Lower leg skin (tissue), 4 donors: ENCODE measurements around the gene TSEN54. TPM values are rescaled to one million over a fixed set of nuclear protein-coding genes. Genes with fewer than 3 reads are reported as not detected.

ENCODE experiments used
- DNase-seq, 2 donors: peaks; one replicate each; pipeline ENCODE4 v3.0.0-alpha.2; 2019; ENCODE audit warnings: low spot score in 2 of 2
- H3K4me3 ChIP-seq: fragments of 200-600 bp; sonication (generic); 2 replicates; pipeline ENCODE4 v1.5.1; 2017; ENCODE audit warnings: mild to moderate bottlenecking, low read depth; ENCODE audit not compliant: poor library complexity, severe bottlenecking
- CTCF ChIP-seq, 3 donors: fragments of 450-650 bp; IDR thresholded peaks; one replicate each; pipeline ENCODE4 v1.5.1; 2016; ENCODE audit warnings: antibody characterized with exemption in 3 of 3, mild to moderate bottlenecking in 3 of 3, moderate library complexity in 2 of 3
- POLR2A ChIP-seq, 2 donors: fragments of 450-650 bp; IDR thresholded peaks; one replicate each; pipeline ENCODE4 v1.6.1; 2016 to 2017; ENCODE audit warnings: antibody characterized with exemption in 2 of 2, mild to moderate bottlenecking in 1 of 2, moderate library complexity in 1 of 2
- WGBS, 2 donors: methylation state at CpG; one replicate each; pipeline ENCODE4 v1.1.5; 2018; 5-methylcytosine and 5-hydroxymethylcytosine counted together
- intact Hi-C: fragments of 100-400 bp; cut with DNase I; formaldehyde crosslinking; loops from one replicate; pipeline ENCODE4 v1.15.0; 2023; ENCODE audit warnings: low total_unique reads
- microRNA-seq, 2 donors: library from miRNA; unstranded; fragments of <30 nt; microRNA quantifications; one replicate each; pipeline ENCODE4, GENCODE V29; 2016; ENCODE audit warnings: borderline replicate concordance in 2 of 2, borderline number of aligned reads in 1 of 2
- total RNA-seq, 4 donors: library from RNA; depleted of rRNA; stranded (reverse); fragments of >200 nt; gene quantifications; one replicate each; pipeline ENCODE4 v1.1.0, GENCODE V29; 2016

TSEN54 gene
- total RNA-seq, 4 donors from 2014 or later: 42.7 to 70.8 (median 50.8) TPM

- WGBS, 2 donors: 90 to 91% methylated on average over 39 of the region's 39 CpGs
- TF ChIP-seq POLR2A (IDR thresholded peaks at IDR 0.05) (no peak), CTCF (IDR thresholded peaks at IDR 0.05) (no peak)
- no peak overlapping the region for H3K4me3 ChIP-seq
- intact Hi-C loops: no loop called here
- DNase-seq: no peak
Measured at GRCh38 chr17:75572713-75573539, 56.6 kb downstream of the TSEN54 start.

- DNase-seq: no peak
- WGBS, 2 donors: 93% methylated on average over 16 of the region's 16 CpGs
- intact Hi-C loops: no loop called here
- H3K4me3 ChIP-seq: no peak overlapping the region
- no peak for TF ChIP-seq POLR2A (IDR thresholded peaks at IDR 0.05)
- no peak for TF ChIP-seq CTCF (IDR thresholded peaks at IDR 0.05)
Measured at GRCh38 chr17:75573540-75573957, 57.2 kb downstream of the TSEN54 start.

GRCh38 chr17:75573994-75574393 is 57.7 kb downstream of the TSEN54 start:
- no peak overlapping the region for H3K4me3 ChIP-seq
- intact Hi-C loops: no loop called here
- WGBS, 2 donors: 86 to 94% methylated on average over 11 to 13 of the region's 13 CpGs
- no peak for DNase-seq
- no peak for TF ChIP-seq CTCF (IDR thresholded peaks at IDR 0.05)
- no peak for TF ChIP-seq POLR2A (IDR thresholded peaks at IDR 0.05)

Small RNA genes within 50 kb of the gene (microRNA-seq; reads per million reads assigned to microRNA genes)
- gene MIR6785: 0 reads per million in 2 donors

Other genes with a start within 250 kb of the TSEN54 start
- gene MIF4GD, start 245.3 kb upstream of the TSEN54 start, total RNA-seq: 10 to 100 TPM; 22.6 to 41.8 (median 32.6) TPM
- gene SLC25A19, start 227.1 kb upstream of the TSEN54 start, total RNA-seq: 1 to 10 TPM; 4.0 to 7.1 (median 5.9) TPM
- gene GRB2, start 110.8 kb upstream of the TSEN54 start, total RNA-seq: 10 to 100 TPM; 55.1 to 96.5 (median 75.4) TPM
- gene TMEM94, start 59.9 kb upstream of the TSEN54 start, total RNA-seq: 100 to 1,000 TPM in 1 of 4 donors, 10 to 100 TPM in 3; 39.3 to 103 (median 79.0) TPM
- 10 to 100 TPM; 11.7 to 23.2 (median 17.8) TPM for gene CASKIN2, start 991 bp upstream of the TSEN54 start, total RNA-seq
- 10 to 100 TPM; 57.3 to 96.0 (median 79.6) TPM for gene LLGL2, start 9.2 kb downstream of the TSEN54 start, total RNA-seq
- 100 to 1,000 TPM in 1 of 4 donors, 10 to 100 TPM in 3; 32.1 to 103 (median 38.9) TPM for gene MYO15B, start 71.3 kb downstream of the TSEN54 start, total RNA-seq
- 10 to 100 TPM in 1 of 4 donors, 1 to 10 TPM in 3; 7.1 to 11.9 (median 9.5) TPM for gene SMIM5, start 116.9 kb downstream of the TSEN54 start, total RNA-seq
- 10 to 100 TPM; 50.8 to 76.3 (median 60.5) TPM for gene RECQL5, start 150.6 kb downstream of the TSEN54 start, total RNA-seq
- gene SAP30BP, start 150.8 kb downstream of the TSEN54 start, total RNA-seq: 10 to 100 TPM; 54.0 to 85.1 (median 74.1) TPM
- gene ITGB4, start 204.9 kb downstream of the TSEN54 start, total RNA-seq: 100 to 1,000 TPM; 371 to 689 (median 435) TPM
- gene GALK1, start 248.7 kb downstream of the TSEN54 start, total RNA-seq: 10 to 100 TPM; 20.6 to 31.0 (median 28.9) TPM